Measurements from ENCODE around the gene KNSTRN.

KNSTRN gene

GRCh38 chr15:40436892-40437751, 54.6 kb downstream of the KNSTRN start:
- DNase-seq = no peak

- DNase-seq = no peak
Observed at GRCh38 chr15:40437752-40438687, 55.5 kb downstream of the KNSTRN start.

- no peak for DNase-seq
Observed at GRCh38 chr15:40438712-40439111, 56.2 kb downstream of the KNSTRN start.

- no peak for DNase-seq
Observed at GRCh38 chr15:40439461-40439959, 57.0 kb downstream of the KNSTRN start.

- no peak for DNase-seq
Observed at GRCh38 chr15:40439960-40440742, 57.6 kb downstream of the KNSTRN start.

GRCh38 chr15:40440743-40441564, 58.4 kb downstream of the KNSTRN start, which contains the start of gene BAHD1:
Gene BAHD1 (plus strand): TSS chr15:40440953. CDS start chr15:40458465, 17,512 bp downstream.
- DNase-seq = peak; percentile 96

GRCh38 chr15:40441565-40442531, 59.3 kb downstream of the KNSTRN start:
- DNase-seq = no peak

- no peak for DNase-seq
Observed at GRCh38 chr15:40443255-40443654, 60.7 kb downstream of the KNSTRN start.

GRCh38 chr15:40443846-40444245, 61.3 kb downstream of the KNSTRN start:
- no peak for DNase-seq
